GM12878 (cell line): ENCODE measurements around the gene UBC. TPM values are rescaled to one million over a fixed set of nuclear protein-coding genes. Genes with fewer than 3 reads are reported as not detected.
A peak's percentile ranks its signal among the peaks of the same experiment; 100 is the strongest.

Experiments used
- ATF7 ChIP-seq: fragments of 450-650 bp; IDR thresholded peaks from 2 replicates; pipeline ENCODE4 v1.6.1; 2016; ENCODE audit warnings: low read depth, mild to moderate bottlenecking
- BACH1 ChIP-seq: fragments of 450-650 bp; IDR thresholded peaks from 2 replicates; pipeline ENCODE4 v1.6.1; 2017; ENCODE audit warnings: mild to moderate bottlenecking, borderline replicate concordance
- BMI1 ChIP-seq: fragments of 450-650 bp; IDR thresholded peaks from 2 replicates; pipeline ENCODE4 v1.6.1; 2016; ENCODE audit warnings: mild to moderate bottlenecking, moderate library complexity, borderline replicate concordance
- CBX3 ChIP-seq: fragments of 200-600 bp; sonication (generic); IDR thresholded peaks from 2 replicates; pipeline ENCODE4 v1.6.1; 2016; ENCODE audit warnings: low read depth, borderline replicate concordance
- EED ChIP-seq: sonication (generic); IDR thresholded peaks from 2 replicates; pipeline ENCODE4 v1.6.1; 2016; ENCODE audit warnings: antibody characterized with exemption, low read depth
- ESRRA ChIP-seq: IDR thresholded peaks from 2 replicates; pipeline ENCODE4 v1.6.1; 2012; ENCODE audit warnings: mild to moderate bottlenecking, low read length, improper control_type of control experiment
- FOXM1 ChIP-seq: IDR thresholded peaks from 2 replicates; pipeline ENCODE4 v1.6.1; 2012; ENCODE audit warnings: low read depth, mild to moderate bottlenecking, inconsistent platforms, low read length, moderate library complexity
- KAT2A ChIP-seq: conservative IDR thresholded peaks from 2 replicates; pipeline ENCODE4 v1.6.1; 2011; ENCODE audit warnings: low read depth, low read length; ENCODE audit not compliant: control insufficient read depth
- KLF5 ChIP-seq: fragments of 450-650 bp; IDR thresholded peaks from 2 replicates; pipeline ENCODE4 v1.6.1; 2014; ENCODE audit warnings: mild to moderate bottlenecking; ENCODE audit not compliant: partially characterized antibody
- MEF2A ChIP-seq: IDR thresholded peaks from 2 replicates; pipeline ENCODE4 v1.6.1; 2011; ENCODE audit warnings: low read depth, mild to moderate bottlenecking, low read length, moderate library complexity; ENCODE audit not compliant: insufficient read depth
- NFIC ChIP-seq: IDR thresholded peaks from 2 replicates; pipeline ENCODE4 v1.6.1; 2012; ENCODE audit warnings: low read depth, mild to moderate bottlenecking, inconsistent platforms, low read length, moderate library complexity
- NFXL1 ChIP-seq: fragments of 450-650 bp; IDR thresholded peaks from 2 replicates; pipeline ENCODE4 v1.6.1; 2017; ENCODE audit warnings: antibody characterized with exemption, mild to moderate bottlenecking, borderline replicate concordance
- NR2C2 ChIP-seq: IDR thresholded peaks from 2 replicates; pipeline ENCODE4 v1.6.1; 2011; ENCODE audit warnings: borderline replicate concordance, low read depth; ENCODE audit not compliant: control insufficient read depth, insufficient read length
- PAX5 ChIP-seq: IDR thresholded peaks from 2 replicates; pipeline ENCODE4 v1.6.1; 2011; ENCODE audit warnings: low read depth, low read length, borderline replicate concordance
- POLR2A ChIP-seq: IDR thresholded peaks from 2 replicates; pipeline ENCODE4 v1.6.1; 2011; ENCODE audit warnings: low read depth, mild to moderate bottlenecking, low read length
- POLR2AphosphoS2 ChIP-seq: IDR thresholded peaks from 2 replicates; pipeline ENCODE4 v1.6.1; 2011; ENCODE audit warnings: low read depth, mild to moderate bottlenecking, low read length, improper control_type of control experiment, moderate library complexity
- RBBP5 ChIP-seq: fragments of 200-600 bp; sonication (generic); conservative IDR thresholded peaks from 2 replicates; pipeline ENCODE4 v1.6.1; 2016
- SIN3A ChIP-seq: IDR thresholded peaks from 2 replicates; pipeline ENCODE4 v1.6.1; 2012; ENCODE audit warnings: low read depth, low read length, improper control_type of control experiment
- SIX5 ChIP-seq: IDR thresholded peaks from 2 replicates; pipeline ENCODE4 v1.6.1; 2011; ENCODE audit warnings: mild to moderate bottlenecking, low read depth, low read length, moderate library complexity; ENCODE audit not compliant: severe bottlenecking
- TBL1XR1 ChIP-seq: IDR thresholded peaks from 2 replicates; pipeline ENCODE4 v1.6.1; 2012; ENCODE audit warnings: low read depth, low read length, improper control_type of control experiment
- ZBED1 ChIP-seq: IDR thresholded peaks from 2 replicates; pipeline ENCODE4 v1.6.1; 2016; ENCODE audit warnings: borderline replicate concordance
- ZNF24 ChIP-seq: fragments of 450-650 bp; IDR thresholded peaks from 2 replicates; pipeline ENCODE4 v1.6.1; 2017; ENCODE audit warnings: antibody characterized with exemption, mild to moderate bottlenecking
- polyA plus RNA-seq, 11 experiments: library from polyadenylated mRNA; depleted of rRNA in 4 of 11; unstranded in 6 of 11; stranded (reverse) in 5 of 11; fragments of >200 nt; fragmentation: Nextera tagmentation in 4 of 11; fragmentation: Illumina TruSeq in 1 of 11; extraction: Ambion mirVana in 4 of 11; extraction: Trizol in 1 of 11; gene quantifications; 1 replicate in 1 of 11; 2 replicates in 10 of 11; pipeline versions ENCODE4 v1.2.1 to v1.2.3, GENCODE V29; 2011 to 2016; ENCODE audit warnings: inconsistent platforms in 2 of 11, missing spikeins in 2 of 11, low read depth in 1 of 11
- total RNA-seq, 4 experiments: library from RNA; depleted of rRNA in 3 of 4; stranded (reverse); fragments of >200 nt in 3 of 4; fragmentation: Illumina TruSeq in 1 of 4; extraction: Trizol in 1 of 4; gene quantifications; 2 replicates each; pipeline versions ENCODE4 v1.2.1 to v1.2.3, GENCODE V29; 2013 to 2021
- TF ChIP-seq, protein P1 (sequence below): fragments of 150-350 bp; IDR thresholded peaks from 2 replicates; pipeline ENCODE4 v1.6.1; 2016; ENCODE audit warnings: low read depth, low read length
- TF ChIP-seq, protein P2 (sequence below): fragments of 450-650 bp; IDR thresholded peaks from 2 replicates; pipeline ENCODE4 v1.6.1; 2016; ENCODE audit warnings: mild to moderate bottlenecking
- TF ChIP-seq, protein P3 (sequence below): fragments of 450-650 bp; conservative IDR thresholded peaks from 2 replicates; pipeline ENCODE4 v1.6.1; 2017; ENCODE audit warnings: mild to moderate bottlenecking, moderate library complexity

UBC gene
- total and polyA plus RNA-seq, 10 of the 15 experiments (the other 5 are each of a cell fraction or from before 2014, with no cell fraction given) = 653 to 1,666 (median 874) TPM

DNA sequence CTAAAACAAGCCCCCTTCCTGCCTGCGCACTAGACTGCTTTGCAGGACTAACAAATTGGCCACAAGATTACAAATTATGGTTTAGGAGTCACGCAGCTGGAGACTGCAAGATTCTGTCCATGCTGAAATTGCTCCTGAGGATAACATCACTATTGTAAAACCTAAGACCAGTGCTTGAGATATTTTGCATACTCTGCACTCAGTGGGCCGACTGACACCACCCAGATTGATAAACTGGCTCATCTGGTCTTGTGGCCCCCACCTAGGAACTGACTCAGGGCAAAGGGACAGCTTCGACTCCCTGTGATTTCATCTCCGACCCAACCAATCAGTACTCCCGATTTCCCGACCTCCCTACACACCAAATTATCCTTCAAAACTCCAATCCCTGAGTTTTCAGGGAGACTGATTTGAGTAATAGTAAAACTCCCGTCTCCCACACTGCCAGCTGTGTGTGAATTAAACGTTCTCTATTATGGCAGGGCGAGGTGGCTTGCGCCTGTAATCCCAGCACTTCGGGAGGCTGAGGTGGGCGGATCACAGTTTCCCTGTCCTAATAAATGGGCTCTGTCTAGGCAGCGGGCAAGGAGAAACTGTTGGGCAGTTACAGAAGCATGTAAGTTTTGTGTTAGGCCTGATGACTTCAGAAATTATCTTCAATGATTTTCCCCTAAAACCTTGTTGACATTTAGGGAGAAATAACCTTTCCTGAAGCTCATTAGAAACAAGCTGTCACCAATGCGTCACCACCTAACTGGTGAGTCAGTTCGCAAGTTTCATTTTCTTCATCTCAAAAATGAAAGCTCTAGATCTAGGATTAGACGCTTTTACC, 5.3 kb upstream of the UBC start (continued):
- TF ChIP-seq ZNF24 (peak; percentile 64; the same call in 1 of the 2 replicates), NR2C2 (no peak), BACH1 (peak; percentile 65), ATF7 (peak; percentile 95), FOXM1 (no peak), NFXL1 (no peak; the same call in 1 of the 2 replicates), ESRRA (peak; percentile 73; the same call in 1 of the 2 replicates), MEF2A (0 out of 2 replicates have a peak, but pooled peaks have one; percentile 69), RBBP5 (no peak), KLF5 (peak; percentile 88), BMI1 (0 out of 2 replicates have a peak, but pooled peaks have one; percentile 74), ZBED1 (peak; percentile 66; the same call in 1 of the 2 replicates), CBX3 (no peak), TBL1XR1 (no peak; the same call in 1 of the 2 replicates), POLR2A (peak; percentile 38; the same call in 1 of the 2 replicates), KAT2A (no peak), SIX5 (no peak), SIN3A (no peak), NFIC (no peak), EED (peak; percentile 79), PAX5 (peak; percentile 91), POLR2AphosphoS2 (0 out of 2 replicates have a peak, but pooled peaks have one; percentile 55)
- TF ChIP-seq, protein P1, sequence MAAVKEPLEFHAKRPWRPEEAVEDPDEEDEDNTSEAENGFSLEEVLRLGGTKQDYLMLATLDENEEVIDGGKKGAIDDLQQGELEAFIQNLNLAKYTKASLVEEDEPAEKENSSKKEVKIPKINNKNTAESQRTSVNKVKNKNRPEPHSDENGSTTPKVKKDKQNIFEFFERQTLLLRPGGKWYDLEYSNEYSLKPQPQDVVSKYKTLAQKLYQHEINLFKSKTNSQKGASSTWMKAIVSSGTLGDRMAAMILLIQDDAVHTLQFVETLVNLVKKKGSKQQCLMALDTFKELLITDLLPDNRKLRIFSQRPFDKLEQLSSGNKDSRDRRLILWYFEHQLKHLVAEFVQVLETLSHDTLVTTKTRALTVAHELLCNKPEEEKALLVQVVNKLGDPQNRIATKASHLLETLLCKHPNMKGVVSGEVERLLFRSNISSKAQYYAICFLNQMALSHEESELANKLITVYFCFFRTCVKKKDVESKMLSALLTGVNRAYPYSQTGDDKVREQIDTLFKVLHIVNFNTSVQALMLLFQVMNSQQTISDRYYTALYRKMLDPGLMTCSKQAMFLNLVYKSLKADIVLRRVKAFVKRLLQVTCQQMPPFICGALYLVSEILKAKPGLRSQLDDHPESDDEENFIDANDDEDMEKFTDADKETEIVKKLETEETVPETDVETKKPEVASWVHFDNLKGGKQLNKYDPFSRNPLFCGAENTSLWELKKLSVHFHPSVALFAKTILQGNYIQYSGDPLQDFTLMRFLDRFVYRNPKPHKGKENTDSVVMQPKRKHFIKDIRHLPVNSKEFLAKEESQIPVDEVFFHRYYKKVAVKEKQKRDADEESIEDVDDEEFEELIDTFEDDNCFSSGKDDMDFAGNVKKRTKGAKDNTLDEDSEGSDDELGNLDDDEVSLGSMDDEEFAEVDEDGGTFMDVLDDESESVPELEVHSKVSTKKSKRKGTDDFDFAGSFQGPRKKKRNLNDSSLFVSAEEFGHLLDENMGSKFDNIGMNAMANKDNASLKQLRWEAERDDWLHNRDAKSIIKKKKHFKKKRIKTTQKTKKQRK = no peak
- TF ChIP-seq, protein P2, sequence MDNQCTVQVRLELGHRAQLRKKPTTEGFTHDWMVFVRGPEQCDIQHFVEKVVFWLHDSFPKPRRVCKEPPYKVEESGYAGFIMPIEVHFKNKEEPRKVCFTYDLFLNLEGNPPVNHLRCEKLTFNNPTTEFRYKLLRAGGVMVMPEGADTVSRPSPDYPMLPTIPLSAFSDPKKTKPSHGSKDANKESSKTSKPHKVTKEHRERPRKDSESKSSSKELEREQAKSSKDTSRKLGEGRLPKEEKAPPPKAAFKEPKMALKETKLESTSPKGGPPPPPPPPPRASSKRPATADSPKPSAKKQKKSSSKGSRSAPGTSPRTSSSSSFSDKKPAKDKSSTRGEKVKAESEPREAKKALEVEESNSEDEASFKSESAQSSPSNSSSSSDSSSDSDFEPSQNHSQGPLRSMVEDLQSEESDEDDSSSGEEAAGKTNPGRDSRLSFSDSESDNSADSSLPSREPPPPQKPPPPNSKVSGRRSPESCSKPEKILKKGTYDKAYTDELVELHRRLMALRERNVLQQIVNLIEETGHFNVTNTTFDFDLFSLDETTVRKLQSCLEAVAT = peak; percentile 76
- TF ChIP-seq, protein P3, sequence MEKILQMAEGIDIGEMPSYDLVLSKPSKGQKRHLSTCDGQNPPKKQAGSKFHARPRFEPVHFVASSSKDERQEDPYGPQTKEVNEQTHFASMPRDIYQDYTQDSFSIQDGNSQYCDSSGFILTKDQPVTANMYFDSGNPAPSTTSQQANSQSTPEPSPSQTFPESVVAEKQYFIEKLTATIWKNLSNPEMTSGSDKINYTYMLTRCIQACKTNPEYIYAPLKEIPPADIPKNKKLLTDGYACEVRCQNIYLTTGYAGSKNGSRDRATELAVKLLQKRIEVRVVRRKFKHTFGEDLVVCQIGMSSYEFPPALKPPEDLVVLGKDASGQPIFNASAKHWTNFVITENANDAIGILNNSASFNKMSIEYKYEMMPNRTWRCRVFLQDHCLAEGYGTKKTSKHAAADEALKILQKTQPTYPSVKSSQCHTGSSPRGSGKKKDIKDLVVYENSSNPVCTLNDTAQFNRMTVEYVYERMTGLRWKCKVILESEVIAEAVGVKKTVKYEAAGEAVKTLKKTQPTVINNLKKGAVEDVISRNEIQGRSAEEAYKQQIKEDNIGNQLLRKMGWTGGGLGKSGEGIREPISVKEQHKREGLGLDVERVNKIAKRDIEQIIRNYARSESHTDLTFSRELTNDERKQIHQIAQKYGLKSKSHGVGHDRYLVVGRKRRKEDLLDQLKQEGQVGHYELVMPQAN = no peak; the same call in 1 of the 2 replicates
